ENCODE data around the gene GSTM1. TPM values are rescaled to one million over a fixed set of nuclear protein-coding genes. Genes with fewer than 3 reads are reported as not detected.
A peak's percentile ranks its signal among the peaks of the same experiment; 100 is the strongest.
"Not testable (repeated sequence)": the region's sequence is repeated elsewhere in the genome, so short reads cannot be mapped to it uniquely, and the experiment has no call there.

GSTM1 gene
- total and polyA plus RNA-seq, 10 of the 15 experiments (the other 5 are each of a cell fraction or from before 2014, with no cell fraction given), result 16.0 to 75.6 (median 46.4) TPM

- FAIRE-seq; H3K4me3 ChIP-seq; H3K36me3 ChIP-seq (ENCODE audit: control insufficient read depth in 2 of 2, insufficient read depth in 2 of 2, low read length in 1 of 2); in situ Hi-C loops (cut with MboI); ATAC-seq; H3K27ac ChIP-seq (ENCODE audit: control insufficient read depth, insufficient read depth); H3K27me3 ChIP-seq (replicated peaks in 1 of 2; ENCODE audit: control insufficient read depth in 2 of 2, insufficient read depth in 2 of 2, low read length in 1 of 2); POLR2A ChIA-PET; intact Hi-C loops (cut with micrococcal nuclease; ENCODE audit: unreplicated experiment); H4K20me1 ChIP-seq (ENCODE audit: control insufficient read depth, insufficient read depth); SMC1A ChIA-PET (ENCODE audit: uncharacterized antibody, unreplicated experiment); BruUV-seq (replicated peaks); RAD21 ChIA-PET (ENCODE audit: unreplicated experiment); H3K9ac ChIP-seq (ENCODE audit: control insufficient read depth, insufficient read depth, low read length); CTCF ChIA-PET; H3K9me3 ChIP-seq (replicated peaks; ENCODE audit: control insufficient read depth, insufficient read depth, low read length); H3K4me1 ChIP-seq (ENCODE audit: control insufficient read depth, insufficient read depth, low read length); H3K79me2 ChIP-seq (ENCODE audit: control insufficient read depth, insufficient read depth, low read length); DNase-seq (ENCODE audit: low read depth, low spot score): not testable (repeated sequence)
- Histone ChIP-seq H2AFZ (ENCODE audit: control insufficient read depth, low read depth, low read length) (peak within 1 kb of the TSS; percentile 72), H3K4me2 (ENCODE audit: control insufficient read depth, insufficient read depth) (0 out of 2 replicates have a peak within 1 kb of the TSS, but pooled peaks have one; percentile 25)
- 60% methylated on average over 22 of the region's 33 CpGs for WGBS (ENCODE audit: insufficient coverage, insufficient replicate concordance, low lambda C conversion rate, missing lambda C conversion rate)
Measured at GRCh38 chr1:109711593-109712320, 24.1 kb downstream of the GSTM1 start, which contains the start of gene GSTM5. Gene GSTM5 (plus strand): TSS chr1:109712251. CDS start chr1:109712313, 62 bp downstream.

- intact Hi-C loops (cut with micrococcal nuclease; ENCODE audit: unreplicated experiment), result no loop called here
- ChIA-PET POLR2A (no interaction called here), RAD21 (ENCODE audit: unreplicated experiment) (no interaction called here), CTCF (no interaction called here), SMC1A (ENCODE audit: uncharacterized antibody, unreplicated experiment) (no interaction called here)
- in situ Hi-C loops (cut with MboI), result no loop called here
- H3K4me2 ChIP-seq (ENCODE audit: control insufficient read depth, insufficient read depth), result 0 out of 2 replicates have a peak overlapping the region, but pooled peaks have one; percentile 25
- no peak overlapping the region for H3K9ac ChIP-seq (ENCODE audit: control insufficient read depth, insufficient read depth, low read length)
- H3K9me3 ChIP-seq (replicated peaks; ENCODE audit: control insufficient read depth, insufficient read depth, low read length), result peaks cover 1% of the 10 kb centered on the region; the same call in 2 of the 3 replicates
- no peak overlapping the region for H3K27ac ChIP-seq (ENCODE audit: control insufficient read depth, insufficient read depth)
- WGBS (ENCODE audit: insufficient coverage, insufficient replicate concordance, low lambda C conversion rate, missing lambda C conversion rate), result 82% methylated on average over 14 of the region's 22 CpGs
- H4K20me1 ChIP-seq (ENCODE audit: control insufficient read depth, insufficient read depth), result no peaks in the 10 kb centered on the region
- ATAC-seq (no peak), DNase-seq (ENCODE audit: low read depth, low spot score) (no peak), FAIRE-seq (no peak)
- H3K4me1 ChIP-seq (ENCODE audit: control insufficient read depth, insufficient read depth, low read length), result no peaks in the 10 kb centered on the region
- H3K36me3 ChIP-seq (ENCODE audit: control insufficient read depth in 2 of 2, insufficient read depth in 2 of 2, low read length in 1 of 2), result no peaks in the 10 kb centered on the region
- BruUV-seq (replicated peaks), result no TSS peak
- H3K4me3 ChIP-seq, result no peak overlapping the region
- H2AFZ ChIP-seq (ENCODE audit: control insufficient read depth, low read depth, low read length), result no peak overlapping the region
- no peaks in the 10 kb centered on the region for H3K27me3 ChIP-seq (replicated peaks in 1 of 2; ENCODE audit: control insufficient read depth in 2 of 2, insufficient read depth in 2 of 2, low read length in 1 of 2)
- no peaks in the 10 kb centered on the region for H3K79me2 ChIP-seq (ENCODE audit: control insufficient read depth, insufficient read depth, low read length)
- TF ChIP-seq, protein P1, sequence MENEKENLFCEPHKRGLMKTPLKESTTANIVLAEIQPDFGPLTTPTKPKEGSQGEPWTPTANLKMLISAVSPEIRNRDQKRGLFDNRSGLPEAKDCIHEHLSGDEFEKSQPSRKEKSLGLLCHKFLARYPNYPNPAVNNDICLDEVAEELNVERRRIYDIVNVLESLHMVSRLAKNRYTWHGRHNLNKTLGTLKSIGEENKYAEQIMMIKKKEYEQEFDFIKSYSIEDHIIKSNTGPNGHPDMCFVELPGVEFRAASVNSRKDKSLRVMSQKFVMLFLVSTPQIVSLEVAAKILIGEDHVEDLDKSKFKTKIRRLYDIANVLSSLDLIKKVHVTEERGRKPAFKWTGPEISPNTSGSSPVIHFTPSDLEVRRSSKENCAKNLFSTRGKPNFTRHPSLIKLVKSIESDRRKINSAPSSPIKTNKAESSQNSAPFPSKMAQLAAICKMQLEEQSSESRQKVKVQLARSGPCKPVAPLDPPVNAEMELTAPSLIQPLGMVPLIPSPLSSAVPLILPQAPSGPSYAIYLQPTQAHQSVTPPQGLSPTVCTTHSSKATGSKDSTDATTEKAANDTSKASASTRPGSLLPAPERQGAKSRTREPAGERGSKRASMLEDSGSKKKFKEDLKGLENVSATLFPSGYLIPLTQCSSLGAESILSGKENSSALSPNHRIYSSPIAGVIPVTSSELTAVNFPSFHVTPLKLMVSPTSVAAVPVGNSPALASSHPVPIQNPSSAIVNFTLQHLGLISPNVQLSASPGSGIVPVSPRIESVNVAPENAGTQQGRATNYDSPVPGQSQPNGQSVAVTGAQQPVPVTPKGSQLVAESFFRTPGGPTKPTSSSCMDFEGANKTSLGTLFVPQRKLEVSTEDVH (IDR thresholded peaks at IDR 0.05; ENCODE audit: low read depth, partially characterized antibody), result no peak
- TF ChIP-seq NFIC (IDR thresholded peaks at IDR 0.05; ENCODE audit: low read depth, low read length) (no peak), PML (IDR thresholded peaks at IDR 0.05; ENCODE audit: low read length) (no peak), RB1 (IDR thresholded peaks at IDR 0.05; ENCODE audit: borderline replicate concordance) (no peak), EED (IDR thresholded peaks at IDR 0.05; ENCODE audit: low read depth) (no peak)
Measured at GRCh38 chr1:109712321-109712864, 24.8 kb downstream of the GSTM1 start.

Data from GM12878 (cell line).